Keratinocyte (primary cell): ENCODE measurements around the gene MED26. TPM values are rescaled to one million over a fixed set of nuclear protein-coding genes. Genes with fewer than 3 reads are reported as not detected.

Experiments used
- DNase-seq: peaks from one replicate; pipeline ENCODE4 v3.0.0-alpha.2; 2011; ENCODE audit warnings: low read depth, missing footprints, low spot score
- FAIRE-seq: peaks from 2 replicates; lab custom pipeline; 2011; peaks lifted over from hg19 to GRCh38; lab: Jason Lieb, UNC
- H2AFZ ChIP-seq: 2 replicates; pipeline ENCODE4 v1.6.0; 2012; ENCODE audit warnings: low read length, control low read depth, inconsistent platforms; ENCODE audit not compliant: control insufficient read depth
- H3K27ac ChIP-seq: 2 replicates; pipeline ENCODE4 v1.5.1; 2011; ENCODE audit warnings: low read length; ENCODE audit not compliant: control insufficient read depth, insufficient read depth
- H3K27me3 ChIP-seq: 3 replicates; pipeline ENCODE4 v1.6.0; 2011; ENCODE audit warnings: low read length; ENCODE audit not compliant: control insufficient read depth, insufficient read depth; ENCODE audit errors: extremely low read depth
- H3K36me3 ChIP-seq, 2 experiments: 2 replicates in 1 of 2; 3 replicates in 1 of 2; pipeline ENCODE4 v1.5.1; 2011; ENCODE audit warnings: low read length in 2 of 2, mild to moderate bottlenecking in 1 of 2; ENCODE audit not compliant: control insufficient read depth in 2 of 2, insufficient read depth in 2 of 2; ENCODE audit errors: extremely low read depth in 1 of 2
- H3K4me1 ChIP-seq: 3 replicates; pipeline ENCODE4 v1.5.1; 2011; ENCODE audit warnings: low read length; ENCODE audit not compliant: control insufficient read depth, insufficient read depth; ENCODE audit errors: extremely low read depth
- H3K4me2 ChIP-seq: 3 replicates; pipeline ENCODE4 v1.6.0; 2011; ENCODE audit warnings: low read depth, low read length; ENCODE audit not compliant: control insufficient read depth, insufficient read depth; ENCODE audit errors: extremely low read depth
- H3K4me3 ChIP-seq, 3 experiments: fragments of 200-600 bp in 1 of 3; sonication (generic) in 1 of 3; 2 replicates in 2 of 3; 3 replicates in 1 of 3; pipeline ENCODE4 v1.5.1; 2011 to 2016; ENCODE audit warnings: low read length in 3 of 3, mild to moderate bottlenecking in 3 of 3, control low read depth in 2 of 3, inconsistent platforms in 1 of 3, low read depth in 1 of 3, mixed read lengths in 1 of 3, mixed run types in 1 of 3, moderate library complexity in 1 of 3; ENCODE audit not compliant: control insufficient read depth in 2 of 3, insufficient read depth in 2 of 3; ENCODE audit errors: extremely low read depth in 1 of 3
- H3K79me2 ChIP-seq: 2 replicates; pipeline ENCODE4 v1.6.0; 2012; ENCODE audit warnings: low read length; ENCODE audit not compliant: control insufficient read depth, insufficient read depth
- H3K9ac ChIP-seq: 3 replicates; pipeline ENCODE4 v1.6.0; 2011; ENCODE audit warnings: low read length; ENCODE audit not compliant: control insufficient read depth, insufficient read depth; ENCODE audit errors: extremely low read depth
- H3K9me1 ChIP-seq: 3 replicates; pipeline ENCODE4 v1.6.0; 2011; ENCODE audit warnings: low read length; ENCODE audit not compliant: control insufficient read depth, insufficient read depth; ENCODE audit errors: extremely low read depth
- H3K9me3 ChIP-seq: 2 replicates; pipeline ENCODE4 v1.5.1; 2012; ENCODE audit warnings: low read depth, low read length; ENCODE audit not compliant: control insufficient read depth
- H4K20me1 ChIP-seq: 3 replicates; pipeline ENCODE4 v1.6.0; 2011; ENCODE audit warnings: low read length; ENCODE audit not compliant: control insufficient read depth, insufficient read depth; ENCODE audit errors: extremely low read depth
- CTCF ChIP-seq, 3 experiments: IDR thresholded peaks in 1 of 3; conservative IDR thresholded peaks in 1 of 3; optimal IDR thresholded peaks in 1 of 3; 2 replicates in 2 of 3; 3 replicates in 1 of 3; pipeline versions ENCODE3 to v1.5.1; 2011; ENCODE audit warnings: low read length in 3 of 3, mild to moderate bottlenecking in 3 of 3, moderate library complexity in 2 of 3, control low read depth in 1 of 3, inconsistent platforms in 1 of 3; ENCODE audit not compliant: insufficient read depth in 2 of 3; ENCODE audit errors: extremely low read depth in 1 of 3
- EZH2 ChIP-seq: IDR thresholded peaks from one replicate; pipeline ENCODE4 v1.6.1; 2012; ENCODE audit warnings: inconsistent platforms, mild to moderate bottlenecking, low read length, moderate library complexity
- dilution Hi-C: fragments of 300-500 bp; cut with MboI; formaldehyde crosslinking; loops from one replicate; pipeline ENCODE4 v1.7.0; 2020; ENCODE audit warnings: low sequenced_read_pairs; ENCODE audit not compliant: extremely low pct_ligation_motif_present
- polyA plus RNA-seq, 5 experiments: library from polyadenylated mRNA; depleted of rRNA in 3 of 5; stranded (reverse) in 3 of 5; stranded (forward) in 1 of 5; unstranded in 1 of 5; fragments of >200 nt; gene quantifications; 1 replicate in 1 of 5; 2 replicates in 3 of 5; 3 replicates in 1 of 5; pipeline versions ENCODE4 v1.2.1 to v1.2.3, GENCODE V29; 2011 to 2012; ENCODE audit warnings: missing spikeins in 2 of 5, low read depth in 1 of 5, low replicate concordance in 1 of 5

The MED26 gene
- polyA plus RNA-seq, 1 donor (not counting 4 experiments of a cell fraction or from before 2014, with no cell fraction given), result 4.7 TPM

- H3K27me3 ChIP-seq, result no peaks in the 10 kb centered on the region
- peaks cover 40% of the 10 kb centered on the region for H4K20me1 ChIP-seq
- DNase-seq (no peak), FAIRE-seq (no peak)
- peaks cover 94% of the 10 kb centered on the region for H3K79me2 ChIP-seq
- H3K9me3 ChIP-seq, result no peaks in the 10 kb centered on the region
- dilution Hi-C loops, result no loop called here
- H3K4me2 ChIP-seq, result no peak overlapping the region
- H3K9me1 ChIP-seq, result peaks cover 4% of the 10 kb centered on the region
- no peak for TF ChIP-seq EZH2
- TF ChIP-seq CTCF (optimal IDR thresholded peaks at IDR 0.05 in 1 of 3, IDR thresholded peaks at IDR 0.05 in 1 of 3, conservative IDR thresholded peaks at IDR 0.05 in 1 of 3; ENCODE audit: extremely low read depth in 1 of 3, insufficient read depth in 2 of 3, low read length in 3 of 3), result no peak
- H2AFZ ChIP-seq, result no peak overlapping the region
- peaks cover 21% of the 10 kb centered on the region for H3K4me1 ChIP-seq
- H3K36me3 ChIP-seq, result peaks cover 3 to 5% of the 10 kb centered on the region in 2 experiments
- no peak overlapping the region for H3K4me3 ChIP-seq
- no peak overlapping the region for H3K9ac ChIP-seq
- H3K27ac ChIP-seq, result no peak overlapping the region
Observed at GRCh38 chr19:16594681-16595091, 33.3 kb downstream of the MED26 start.

DNA sequence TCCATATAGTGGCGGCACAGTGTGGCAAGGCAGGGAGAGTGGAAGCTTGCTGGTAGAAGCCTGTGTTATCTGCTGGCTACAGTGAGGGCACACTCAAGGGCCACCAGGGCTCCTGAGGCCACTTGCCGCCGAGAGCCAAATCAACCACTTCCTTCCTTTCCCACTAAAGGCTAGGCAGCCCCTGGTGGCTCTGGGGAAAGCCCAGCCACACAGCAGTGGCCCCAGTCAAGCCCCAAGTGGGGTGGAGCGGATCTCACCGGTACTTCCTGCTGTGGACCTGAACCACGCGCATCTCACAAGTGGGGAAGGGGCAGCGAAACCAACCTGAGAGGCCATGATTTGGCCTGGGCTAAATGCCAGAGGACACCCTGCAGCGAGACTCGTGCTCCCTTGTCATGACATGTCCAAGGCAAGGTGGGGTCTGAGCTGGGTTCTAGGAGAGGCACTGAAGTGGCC lies 33.8 kb downstream of the MED26 start:
- Histone ChIP-seq H3K9me3 (no peaks in the 10 kb centered on the region), H3K27ac (no peak overlapping the region), H2AFZ (no peak overlapping the region), H3K79me2 (peaks cover 94% of the 10 kb centered on the region), H3K4me1 (peaks cover 21% of the 10 kb centered on the region), H3K36me3 (peaks cover 3 to 5% of the 10 kb centered on the region in 2 experiments), H3K27me3 (no peaks in the 10 kb centered on the region), H3K9me1 (peaks cover 4% of the 10 kb centered on the region), H3K4me2 (no peak overlapping the region), H3K4me3 (no peak overlapping the region), H3K9ac (no peak overlapping the region), H4K20me1 (peaks cover 43% of the 10 kb centered on the region)
- FAIRE-seq (no peak), DNase-seq (no peak)
- dilution Hi-C loops, result no loop called here
- no peak for TF ChIP-seq EZH2

GRCh38 chr19:16593181-16593580 lies 34.8 kb downstream of the MED26 start:
- peaks cover 3 to 5% of the 10 kb centered on the region in 2 experiments for H3K36me3 ChIP-seq
- no peak overlapping the region for H2AFZ ChIP-seq
- H4K20me1 ChIP-seq, result peaks cover 42% of the 10 kb centered on the region
- dilution Hi-C loops, result no loop called here
- H3K27me3 ChIP-seq, result no peaks in the 10 kb centered on the region
- H3K9me1 ChIP-seq, result peaks cover 9% of the 10 kb centered on the region
- H3K4me1 ChIP-seq, result peaks cover 29% of the 10 kb centered on the region
- FAIRE-seq, result no peak
- H3K79me2 ChIP-seq, result peaks cover 95% of the 10 kb centered on the region
- no peak for DNase-seq
- no peak for TF ChIP-seq EZH2
- TF ChIP-seq CTCF (optimal IDR thresholded peaks at IDR 0.05 in 1 of 3, IDR thresholded peaks at IDR 0.05 in 1 of 3, conservative IDR thresholded peaks at IDR 0.05 in 1 of 3; ENCODE audit: extremely low read depth in 1 of 3, insufficient read depth in 2 of 3, low read length in 3 of 3), result no peak
- no peak overlapping the region for H3K27ac ChIP-seq
- no peak overlapping the region for H3K4me2 ChIP-seq
- no peaks in the 10 kb centered on the region for H3K9me3 ChIP-seq
- no peak overlapping the region for H3K9ac ChIP-seq
- no peak overlapping the region for H3K4me3 ChIP-seq
